ENCODE results near the gene SREK1.
"Not testable (repeated sequence)": the region's sequence is repeated elsewhere in the genome, so short reads cannot be mapped to it uniquely, and the experiment has no call there.

SREK1 gene, protein sequence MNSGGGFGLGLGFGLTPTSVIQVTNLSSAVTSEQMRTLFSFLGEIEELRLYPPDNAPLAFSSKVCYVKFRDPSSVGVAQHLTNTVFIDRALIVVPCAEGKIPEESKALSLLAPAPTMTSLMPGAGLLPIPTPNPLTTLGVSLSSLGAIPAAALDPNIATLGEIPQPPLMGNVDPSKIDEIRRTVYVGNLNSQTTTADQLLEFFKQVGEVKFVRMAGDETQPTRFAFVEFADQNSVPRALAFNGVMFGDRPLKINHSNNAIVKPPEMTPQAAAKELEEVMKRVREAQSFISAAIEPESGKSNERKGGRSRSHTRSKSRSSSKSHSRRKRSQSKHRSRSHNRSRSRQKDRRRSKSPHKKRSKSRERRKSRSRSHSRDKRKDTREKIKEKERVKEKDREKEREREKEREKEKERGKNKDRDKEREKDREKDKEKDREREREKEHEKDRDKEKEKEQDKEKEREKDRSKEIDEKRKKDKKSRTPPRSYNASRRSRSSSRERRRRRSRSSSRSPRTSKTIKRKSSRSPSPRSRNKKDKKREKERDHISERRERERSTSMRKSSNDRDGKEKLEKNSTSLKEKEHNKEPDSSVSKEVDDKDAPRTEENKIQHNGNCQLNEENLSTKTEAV

DNA sequence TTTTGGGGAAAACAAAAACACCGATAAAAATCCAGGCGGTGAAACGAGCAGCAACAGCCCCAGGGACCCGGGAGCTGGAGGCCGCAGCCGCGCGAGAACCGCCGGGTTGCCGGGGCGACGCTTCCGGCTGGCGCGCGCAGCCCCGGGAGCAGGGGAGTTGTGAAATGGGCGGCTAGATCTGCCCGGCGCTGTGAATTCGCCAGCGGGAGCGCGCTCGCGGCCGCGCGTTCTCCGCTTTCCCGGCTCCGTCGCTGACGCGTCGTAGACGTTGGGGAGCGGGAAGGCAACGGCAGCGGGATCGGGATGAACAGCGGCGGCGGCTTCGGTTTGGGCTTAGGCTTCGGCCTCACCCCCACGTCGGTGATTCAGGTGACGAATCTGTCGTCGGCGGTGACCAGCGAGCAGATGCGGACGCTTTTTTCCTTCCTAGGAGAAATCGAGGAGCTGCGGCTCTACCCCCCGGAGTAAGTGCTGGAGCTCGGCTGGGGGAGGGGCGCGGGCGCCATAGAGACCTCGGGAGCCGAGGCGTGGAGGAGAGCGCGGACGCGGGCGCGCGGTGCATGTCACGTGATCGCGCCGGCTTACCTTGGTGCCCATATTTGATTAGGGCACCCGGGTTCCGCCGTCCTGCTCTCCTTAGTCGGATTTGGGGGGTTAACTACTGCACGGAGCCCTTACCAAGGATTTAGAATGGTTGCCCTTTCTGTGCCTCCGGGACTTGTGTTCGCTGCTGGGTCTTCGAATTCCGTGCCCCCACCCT, at the start of gene SREK1:
Gene SREK1, plus strand, starts transcription at position 227 of the 760 bp plus-strand sequence. Its CDS starts 77 bp downstream, at position 304.
- peak; percentile 72 for DNase-seq

DNA sequence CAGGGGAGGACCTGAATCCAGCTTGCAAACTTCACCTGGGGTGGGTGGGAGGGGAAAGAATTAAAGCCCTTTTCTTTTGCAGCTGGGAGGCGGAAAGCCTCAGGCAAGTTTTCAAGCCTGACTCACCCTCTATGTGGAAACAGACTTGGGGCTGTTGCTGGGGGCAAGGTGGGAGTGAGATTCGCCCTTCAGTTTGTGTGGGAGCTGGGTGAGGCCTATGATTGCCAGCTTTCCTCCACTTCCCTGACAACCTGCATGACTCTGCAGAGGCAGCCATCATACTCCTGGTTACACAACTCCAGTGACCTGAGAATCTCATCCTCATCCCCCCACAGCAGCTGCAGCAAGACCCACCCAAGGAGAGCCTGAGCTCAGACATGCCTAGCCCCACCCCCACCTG, 43.2 kb upstream of the SREK1 start:
- DNase-seq = no peak

DNA sequence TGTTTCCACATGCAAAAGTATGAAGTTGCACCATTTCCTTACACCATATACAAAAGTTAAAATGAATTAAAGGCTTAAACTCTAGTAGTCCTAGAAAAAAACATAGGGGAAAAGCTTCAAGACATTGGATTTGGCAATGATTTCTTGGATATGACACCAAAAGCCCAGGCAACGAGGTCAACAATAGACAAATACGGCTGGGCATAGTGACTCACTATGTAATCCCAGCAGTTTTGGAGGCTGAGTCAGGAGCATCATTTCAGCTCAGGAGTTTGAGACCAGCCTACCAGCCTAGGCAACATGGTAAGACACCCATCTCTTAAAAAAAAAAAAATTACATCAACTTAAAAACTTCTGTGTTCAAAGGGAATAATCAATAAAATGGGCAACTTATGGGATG, 30.9 kb upstream of the SREK1 start:
- no peak for DNase-seq

DNA sequence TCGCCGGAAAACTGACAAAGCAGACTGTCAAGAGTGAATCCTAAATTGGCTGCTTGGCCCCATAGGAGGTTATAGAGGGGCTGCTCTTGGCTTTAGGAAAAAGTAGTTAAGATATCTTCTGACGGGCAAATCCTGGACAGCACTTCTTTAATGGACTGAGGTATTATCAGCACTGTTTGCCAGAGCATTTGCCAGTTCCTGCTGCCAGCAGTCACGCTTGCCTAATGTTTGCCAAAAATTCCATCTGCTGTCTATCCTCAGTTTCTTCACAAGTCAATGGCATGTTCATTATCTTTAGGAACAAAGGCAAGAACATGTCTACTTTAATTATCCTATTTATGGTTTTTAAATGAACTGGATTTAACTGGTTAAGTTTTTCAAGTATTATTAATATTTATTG, 25.8 kb upstream of the SREK1 start:
- no peak for DNase-seq

DNA sequence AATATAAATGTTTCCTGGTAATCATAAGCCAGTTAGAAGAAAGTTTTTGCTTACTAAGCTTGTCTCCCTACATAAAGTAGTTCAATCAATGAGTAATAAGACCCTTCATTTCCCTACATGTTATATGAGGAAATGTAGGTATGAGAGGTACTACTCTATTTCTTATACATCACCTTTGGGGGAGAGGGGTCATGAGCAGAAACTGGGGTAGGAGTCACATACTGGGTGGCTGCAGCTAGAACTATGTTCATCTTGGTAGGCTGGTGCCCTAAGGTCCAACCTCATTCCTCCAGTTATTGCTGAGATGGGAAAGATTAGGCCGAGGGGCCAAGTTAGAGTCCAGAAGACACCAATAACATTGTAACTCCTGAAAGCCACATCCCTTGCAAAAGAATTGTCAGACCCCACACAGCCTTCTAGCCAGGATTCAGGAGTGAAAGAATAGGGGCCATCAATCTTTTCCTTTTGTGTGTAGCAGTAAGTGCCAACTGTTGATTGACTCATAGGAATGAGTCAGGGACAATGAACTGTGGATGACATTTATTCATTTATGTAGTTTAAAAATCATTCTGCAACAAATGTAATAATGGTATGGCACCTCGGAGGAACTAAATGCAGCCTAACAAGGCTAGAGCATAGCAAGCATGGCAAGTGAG, 21.6 kb upstream of the SREK1 start:
- no peak for DNase-seq

DNA sequence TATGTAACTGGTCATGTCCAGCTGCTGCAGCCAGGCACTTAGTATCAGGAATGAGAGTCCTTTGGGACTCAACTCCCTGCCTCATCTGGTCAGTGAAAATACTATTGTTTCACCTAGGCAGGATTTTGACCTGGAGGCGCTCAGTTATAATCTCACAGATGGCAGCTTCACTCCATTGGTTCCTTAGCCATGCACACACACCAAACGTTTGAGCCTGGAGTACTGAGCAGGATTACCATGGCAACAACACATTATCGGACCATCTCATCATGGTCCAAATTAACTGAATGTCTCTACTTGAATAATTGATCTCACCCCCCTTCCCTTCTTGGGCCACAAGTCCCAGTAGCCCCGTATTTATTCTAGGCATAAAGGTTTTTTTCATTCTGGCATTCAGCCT, 15.0 kb upstream of the SREK1 start:
- no peak for DNase-seq

DNA sequence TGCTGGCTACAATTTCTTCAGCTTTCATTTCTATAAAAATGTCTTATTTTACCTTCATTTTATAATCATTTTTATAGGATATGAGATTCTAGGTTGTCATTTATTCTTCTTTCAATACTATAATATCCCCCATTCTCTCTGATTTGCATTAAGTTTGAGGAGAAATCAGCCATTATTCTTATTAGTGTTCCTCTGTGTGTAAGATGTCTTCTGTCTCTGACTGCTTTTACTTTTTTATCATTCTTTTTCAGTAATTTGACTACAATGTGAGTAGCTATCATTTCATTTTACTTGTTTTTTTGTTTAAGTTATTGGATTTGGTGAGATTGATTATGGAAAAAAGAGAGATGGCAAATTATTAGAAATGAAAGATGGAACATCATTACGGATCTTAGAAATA, 13.6 kb upstream of the SREK1 start:
- DNase-seq = no peak

DNA sequence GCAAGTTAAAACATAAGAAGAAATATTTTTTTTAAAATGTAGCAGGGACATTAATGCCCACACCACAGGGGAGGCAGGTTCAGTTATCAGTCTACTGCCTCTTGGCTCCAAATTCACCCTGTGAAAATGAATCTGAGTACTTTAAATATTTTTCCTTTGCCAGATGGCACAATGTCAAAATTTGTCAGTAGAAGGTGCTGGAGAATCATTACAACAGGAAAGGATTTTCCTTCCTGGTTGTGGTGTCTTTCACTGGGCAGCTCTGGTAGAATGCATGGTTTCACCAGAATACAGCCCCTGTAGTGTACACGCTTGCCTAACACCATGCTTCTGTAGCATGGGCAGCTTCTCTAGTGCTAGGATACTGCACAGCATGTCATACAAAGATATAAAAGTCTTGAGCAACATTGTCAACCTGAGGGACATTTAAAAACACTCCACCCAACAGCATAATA, 9.7 kb upstream of the SREK1 start:
- DNase-seq = no peak

DNA sequence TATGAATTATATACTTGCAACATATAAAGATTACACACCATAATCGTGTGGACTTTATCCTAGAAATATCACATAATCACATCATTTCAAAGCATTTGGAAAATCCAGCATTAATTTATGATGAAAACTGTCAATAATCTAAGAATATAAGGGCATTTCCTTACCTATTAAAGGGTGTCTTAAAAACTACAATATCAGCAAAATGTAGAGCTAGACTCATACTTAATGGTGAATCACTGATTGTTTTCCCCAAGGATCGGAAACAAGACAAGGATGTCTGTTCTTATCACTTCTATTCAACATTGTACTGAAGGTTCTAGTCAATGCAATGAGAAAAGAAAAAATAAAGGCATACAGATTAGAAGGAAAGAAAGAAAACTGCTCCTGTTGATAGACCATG, 8.0 kb upstream of the SREK1 start:
- DNase-seq = no peak

DNA sequence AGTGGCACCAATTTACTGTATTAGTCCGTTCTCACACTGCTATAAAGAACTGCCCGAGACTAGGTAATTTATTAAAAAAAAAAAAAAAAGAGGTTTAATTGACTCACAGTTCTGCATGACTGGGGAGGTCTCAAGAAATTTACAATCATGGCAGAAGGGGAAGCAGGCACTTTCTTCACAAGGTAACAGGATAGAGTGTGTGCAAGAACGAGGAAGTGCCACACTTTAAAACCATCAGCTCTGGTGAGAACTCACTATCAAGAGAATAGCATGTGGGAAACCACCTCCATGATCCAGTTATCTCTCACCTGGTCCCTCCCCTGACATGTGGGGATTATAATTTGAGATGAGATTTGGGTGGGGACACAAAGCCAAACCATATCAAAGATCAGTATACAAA, 7.2 kb upstream of the SREK1 start:
- DNase-seq = not testable (repeated sequence)

DNA sequence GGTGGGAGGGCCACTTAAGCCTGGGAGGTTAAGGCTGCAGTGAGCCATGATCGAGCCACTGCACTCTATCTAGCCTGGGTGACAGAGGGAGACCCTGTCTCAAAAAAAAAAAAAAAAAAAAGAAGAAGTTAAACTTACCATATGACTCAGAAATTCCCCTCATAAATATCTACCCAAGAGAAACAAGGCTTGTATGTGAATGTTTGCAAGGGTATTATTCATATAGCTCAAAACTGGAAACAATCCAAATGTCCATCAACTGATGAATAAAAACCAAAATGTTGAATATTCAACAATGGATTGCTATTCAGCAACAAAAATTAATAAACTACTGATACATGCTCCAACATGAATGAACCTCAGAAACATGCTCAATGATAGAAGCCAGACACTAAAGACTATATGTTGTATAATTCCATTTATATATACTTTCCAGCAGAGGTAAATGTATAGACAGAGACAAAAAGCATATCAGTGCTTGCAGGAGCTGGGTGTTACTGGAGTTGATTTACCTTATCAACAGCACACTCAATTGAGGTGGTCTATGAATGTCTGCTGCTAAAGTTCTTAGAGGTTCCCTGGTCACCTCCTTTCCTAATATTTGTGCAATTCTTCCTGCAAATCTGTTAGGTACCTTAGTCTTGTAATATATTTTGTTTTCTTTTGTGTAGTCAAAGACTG, 5.3 kb upstream of the SREK1 start:
- DNase-seq = no peak

DNA sequence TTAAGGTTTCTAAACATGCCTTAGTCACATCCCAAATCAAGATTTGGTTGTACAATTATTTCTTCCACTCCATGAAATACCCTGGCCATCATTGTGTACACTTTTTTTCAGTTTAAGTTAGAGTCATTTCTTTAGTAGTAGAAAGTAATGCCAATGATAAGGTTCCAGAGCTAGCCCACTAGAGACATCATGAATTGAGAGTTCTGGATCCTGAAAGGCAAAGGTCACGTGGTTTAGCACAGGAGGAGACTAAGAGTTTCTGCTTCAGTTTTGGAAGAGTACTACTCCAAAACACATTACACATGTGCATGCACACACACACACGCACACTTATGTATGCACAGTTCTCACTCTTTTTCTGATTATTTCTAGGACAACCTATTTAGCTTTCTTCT, 4.8 kb upstream of the SREK1 start:
- no peak for DNase-seq

DNA sequence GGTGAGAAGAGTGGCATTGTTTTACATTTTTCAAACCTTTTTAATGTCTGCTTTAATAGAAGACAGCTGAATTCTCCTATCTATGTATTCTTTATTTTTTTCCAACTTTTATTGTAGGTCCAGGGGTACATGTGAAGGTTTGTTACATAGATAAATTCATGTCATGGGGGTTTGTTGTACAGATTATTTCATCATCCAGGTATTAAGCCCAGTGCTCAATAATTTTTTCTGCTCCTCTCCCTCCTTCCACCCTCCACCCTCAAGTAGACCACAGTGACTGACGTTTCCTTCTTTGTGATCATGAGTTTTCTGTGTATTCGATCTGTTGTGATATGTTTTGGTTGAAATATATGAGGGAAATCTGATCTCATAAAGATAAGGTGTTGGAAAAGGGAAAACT, 1.7 kb upstream of the SREK1 start:
- DNase-seq = no peak

DNA sequence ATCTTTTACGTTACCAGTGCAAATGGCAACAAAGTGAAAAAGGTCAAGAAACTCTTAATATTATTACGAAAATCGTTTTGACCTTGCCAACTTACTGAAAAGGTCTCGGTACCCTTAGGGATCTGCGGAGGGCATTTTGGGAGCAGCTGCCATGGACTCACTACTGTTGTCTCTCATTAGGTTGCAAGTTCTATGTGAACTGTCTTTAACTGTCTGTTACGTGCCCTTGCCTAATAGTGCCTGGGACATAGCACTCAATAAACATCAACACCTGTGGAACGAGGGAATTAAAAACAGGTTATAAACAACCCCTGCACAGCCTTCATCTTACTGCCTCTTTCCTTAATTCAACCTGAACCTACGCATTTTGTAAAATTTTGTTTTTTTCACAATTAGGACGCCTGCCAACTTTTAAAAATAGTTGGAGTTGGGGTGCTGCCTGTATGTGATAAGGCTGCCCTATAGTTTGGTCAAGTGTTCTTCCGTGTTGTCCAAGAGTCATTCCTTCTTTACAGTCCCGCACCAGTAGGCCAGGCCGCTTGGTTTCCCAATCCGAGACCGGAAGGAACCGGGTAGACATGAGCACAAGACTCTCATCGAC, 527 bp upstream of the SREK1 start:
- DNase-seq = no peak

DNA sequence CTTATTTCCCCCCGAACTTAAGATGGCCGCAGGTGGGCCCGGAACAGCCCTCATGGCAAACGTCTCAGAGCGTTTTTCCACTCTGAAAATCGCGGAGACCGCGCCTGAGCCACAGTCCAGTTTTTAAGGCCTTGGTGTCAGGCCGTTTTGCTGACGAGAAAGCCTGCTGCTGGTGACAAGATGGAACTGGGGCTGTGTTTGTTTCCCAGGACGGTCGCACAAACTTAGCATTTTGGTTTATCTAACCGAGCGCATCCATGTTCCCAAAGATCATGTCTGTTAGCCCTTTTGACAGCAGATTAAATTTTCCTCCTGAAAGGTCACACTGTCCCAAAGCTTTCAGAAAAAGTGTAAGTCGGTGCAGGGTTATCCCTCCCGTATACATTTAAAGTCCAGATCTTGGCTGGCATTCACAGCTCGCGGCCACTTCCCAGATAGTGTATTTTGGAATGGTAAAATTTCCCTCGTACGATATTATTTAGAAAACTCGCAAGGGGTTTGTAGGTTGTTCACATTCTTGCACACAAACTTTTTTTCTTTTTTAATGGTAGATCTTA, 812 bp downstream of the SREK1 start:
- no peak for DNase-seq

DNA sequence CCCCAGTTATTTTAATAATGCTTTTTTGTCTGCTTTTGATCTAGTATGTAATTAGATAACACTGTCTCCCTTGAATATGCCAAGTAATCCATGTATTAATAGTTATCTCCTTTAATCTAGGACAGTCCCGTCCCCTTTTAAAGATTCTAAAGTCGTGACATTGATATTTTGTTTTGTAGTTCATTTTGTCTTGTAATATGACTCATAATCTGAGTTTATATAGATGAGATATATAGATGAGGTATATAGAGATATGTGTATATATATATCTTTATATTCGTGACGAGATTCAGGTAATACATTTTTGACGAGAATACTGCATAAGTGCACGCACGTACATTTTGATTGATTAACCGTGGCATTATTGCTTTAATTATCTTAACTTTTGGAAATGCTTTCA, 1.6 kb downstream of the SREK1 start:
- no peak for DNase-seq

DNA sequence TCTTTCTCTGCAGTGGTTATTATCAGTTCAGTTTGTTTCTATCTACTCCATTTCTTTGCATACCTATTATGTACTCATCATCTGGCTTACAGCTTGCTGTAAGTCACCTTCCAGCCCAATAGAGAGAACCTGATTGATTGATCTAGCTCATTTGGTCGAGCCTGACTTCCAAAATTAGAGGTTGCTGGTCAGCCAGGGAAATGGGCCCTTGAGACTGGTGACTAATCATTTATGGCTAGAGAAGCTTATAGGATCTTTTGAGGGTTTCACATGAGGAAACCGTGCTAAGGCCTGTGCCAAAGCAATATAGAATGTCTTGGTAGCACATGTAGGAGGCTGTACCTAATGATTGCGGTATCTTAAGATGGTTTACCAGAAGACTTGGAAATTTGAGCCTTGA, 5.8 kb downstream of the SREK1 start:
- no peak for DNase-seq

DNA sequence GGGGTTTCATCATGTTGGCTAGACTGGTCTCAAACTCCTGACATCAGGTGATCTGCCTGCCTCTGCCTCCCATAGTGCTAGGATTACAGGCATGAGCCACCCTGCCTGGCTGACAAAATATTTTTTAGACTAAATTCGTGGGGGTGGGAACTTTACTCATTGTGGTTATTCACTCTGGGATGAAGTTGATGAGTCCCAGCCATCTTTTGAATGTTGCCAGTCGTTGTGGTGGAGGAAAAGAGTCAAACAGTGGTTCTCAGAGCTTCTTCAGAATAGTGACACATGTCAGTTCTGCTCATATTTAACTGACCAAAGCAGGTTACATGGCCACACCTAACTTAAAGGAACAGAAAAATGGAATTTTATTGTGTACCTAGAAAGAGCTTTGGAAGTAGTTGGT, 6.9 kb downstream of the SREK1 start:
- DNase-seq = no peak

DNA sequence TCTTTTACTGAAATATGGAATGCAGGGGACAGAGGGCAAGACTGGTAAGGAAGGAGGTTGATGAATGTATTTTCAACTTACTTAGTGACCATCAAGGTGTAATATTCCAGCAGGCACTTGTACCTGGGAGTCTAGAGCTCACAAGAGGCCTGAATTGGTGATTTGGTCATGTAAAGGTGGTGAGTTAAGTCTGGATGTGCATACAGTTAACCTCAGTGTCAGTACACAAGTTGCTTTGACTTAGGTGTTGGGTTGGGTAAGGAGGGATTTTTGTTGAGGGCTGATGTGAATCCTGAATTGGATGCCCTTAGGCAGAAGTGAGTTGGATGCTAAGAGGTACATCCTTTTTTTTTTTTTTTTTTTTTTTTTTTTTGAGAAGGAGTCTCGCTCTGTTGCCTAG, 7.4 kb downstream of the SREK1 start:
- DNase-seq = no peak

DNA sequence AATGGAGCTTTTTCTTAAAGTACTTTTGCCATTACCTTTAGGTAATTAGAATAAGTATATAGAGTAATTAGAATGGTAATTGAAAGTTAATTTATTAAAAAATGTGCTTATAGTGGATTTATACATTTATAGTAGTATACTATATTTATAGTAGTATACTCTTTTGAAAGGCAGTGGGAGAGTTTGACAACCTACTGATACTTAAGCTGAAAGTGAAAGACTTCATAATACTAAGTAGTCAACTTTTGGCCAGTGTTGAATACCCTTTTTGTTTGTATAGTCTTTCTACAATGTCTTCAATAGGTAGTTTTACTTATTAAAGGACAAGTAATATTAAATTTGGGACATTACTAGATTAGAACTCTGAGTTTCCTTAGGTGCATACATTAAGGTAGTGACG, 12.9 kb downstream of the SREK1 start:
- DNase-seq = no peak

DNA sequence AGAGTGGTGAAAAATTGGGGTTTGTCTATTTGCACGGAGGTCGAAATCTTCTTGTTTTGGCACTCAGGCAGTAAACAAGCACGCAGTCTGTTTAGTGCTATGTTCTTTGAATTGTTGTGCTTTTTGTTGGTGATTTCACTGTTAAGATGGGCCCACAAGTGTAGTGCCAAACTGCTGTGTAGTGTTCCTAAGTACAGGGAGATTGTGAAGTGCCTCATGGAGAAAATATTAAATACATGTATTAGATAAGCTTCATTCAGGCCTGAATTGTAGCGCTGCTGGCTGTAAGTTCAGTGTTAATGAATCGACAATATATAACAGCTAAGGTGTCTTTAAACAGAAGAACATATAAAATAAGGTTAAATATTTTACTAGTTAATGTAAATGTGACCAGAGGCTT, 17.3 kb downstream of the SREK1 start:
- DNase-seq = no peak

All from NCI-H187 treated with DMSO at 0.1 percent for 48 hours (cell line).